Measurements from ENCODE around the gene PSORS1C2.

GRCh38 chr6:31158140-31158862, 19.4 kb upstream of the PSORS1C2 start, which contains the start of gene TCF19:
- TF ChIP-seq CTCF (IDR thresholded peaks at IDR 0.05): no peak
- peak in 1 of 3 donors; percentile 49 for TF ChIP-seq POLR2AphosphoS5 (IDR thresholded peaks at IDR 0.05)
- peak in 1 of 2 donors; percentile 17 for TF ChIP-seq POLR2A (IDR thresholded peaks at IDR 0.05)
- no peak for TF ChIP-seq EP300 (IDR thresholded peaks at IDR 0.05)

All from suprapubic skin (tissue), 4 donors.